Uterus (tissue), 2 donors: ENCODE data around the gene SLC16A1.

ENCODE experiments used
- CTCF ChIP-seq, 4 experiments: fragments of 200-600 bp in 2 of 4; fragments of 450-650 bp in 2 of 4; sonication (generic) in 2 of 4; IDR thresholded peaks; one replicate each; pipeline ENCODE4 v1.5.1; 2016 to 2019; ENCODE audit warnings: antibody characterized with exemption in 4 of 4, mild to moderate bottlenecking in 2 of 4, moderate library complexity in 1 of 4
- POLR2A ChIP-seq, 2 donors: fragments of 450-650 bp; IDR thresholded peaks; one replicate each; pipeline ENCODE4 v1.6.1; 2016; ENCODE audit warnings: antibody characterized with exemption in 2 of 2, mild to moderate bottlenecking in 1 of 2, moderate library complexity in 1 of 2

DNA sequence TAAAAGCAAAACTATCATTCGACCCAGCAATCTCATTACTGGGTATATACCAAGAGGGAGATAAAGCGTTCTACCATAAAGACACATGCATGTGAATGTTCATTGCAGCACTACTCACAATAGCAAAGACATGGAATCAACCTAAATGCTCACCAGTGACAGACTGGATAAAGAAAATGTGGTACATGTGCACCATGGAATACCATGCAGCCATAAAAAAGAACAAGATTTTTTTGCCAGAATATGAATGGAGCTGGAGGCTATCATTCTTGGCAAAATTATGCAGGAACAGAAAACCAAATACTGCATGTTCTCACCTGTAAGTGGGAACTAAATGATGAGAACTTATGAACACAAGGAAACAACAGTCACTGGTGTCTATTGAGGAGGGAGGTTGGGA lies 79.7 kb downstream of the SLC16A1 start:
- TF ChIP-seq POLR2A (IDR thresholded peaks at IDR 0.05) (no peak), CTCF (IDR thresholded peaks at IDR 0.05) (no peak)
